NT2/D1 (cell line): ENCODE data around the gene PDGFRB.

ENCODE experiments used
- DNase-seq: peaks from one replicate; pipeline ENCODE4 v3.0.0-alpha.2; 2011; ENCODE audit warnings: low read depth, low spot score
- H3K27me3 ChIP-seq: 2 replicates; pipeline ENCODE4 v1.6.0; 2011; ENCODE audit warnings: mild to moderate bottlenecking; ENCODE audit not compliant: insufficient read length, insufficient read depth
- H3K36me3 ChIP-seq: 2 replicates; pipeline ENCODE4 v1.6.1; 2011; ENCODE audit warnings: mild to moderate bottlenecking, low read length, mixed read lengths; ENCODE audit not compliant: insufficient read depth, insufficient read length
- H3K4me1 ChIP-seq: 2 replicates; pipeline ENCODE4 v1.5.1; 2011; ENCODE audit not compliant: insufficient read depth, insufficient read length
- H3K4me3 ChIP-seq: 2 replicates; pipeline ENCODE4 v1.5.1; 2011; ENCODE audit warnings: low read depth; ENCODE audit not compliant: insufficient read length
- H3K9ac ChIP-seq: 2 replicates; pipeline ENCODE4 v1.6.0; 2011; ENCODE audit warnings: low read depth; ENCODE audit not compliant: insufficient read length
- H3K9me3 ChIP-seq: 2 replicates; pipeline ENCODE4 v1.5.1; 2011; ENCODE audit warnings: mild to moderate bottlenecking, low read length; ENCODE audit not compliant: insufficient read depth
- SUZ12 ChIP-seq: IDR thresholded peaks from 2 replicates; pipeline ENCODE4 v1.6.1; 2011; ENCODE audit not compliant: insufficient read length, insufficient read depth; ENCODE audit errors: extremely low read depth
- YY1 ChIP-seq: IDR thresholded peaks from 2 replicates; pipeline ENCODE4 v1.6.1; 2011; ENCODE audit not compliant: insufficient read length, insufficient read depth
- ZNF274 ChIP-seq: IDR thresholded peaks from 2 replicates; pipeline ENCODE4 v1.6.1; 2011; ENCODE audit warnings: mild to moderate bottlenecking, low read depth, low read length

The PDGFRB gene

DNA sequence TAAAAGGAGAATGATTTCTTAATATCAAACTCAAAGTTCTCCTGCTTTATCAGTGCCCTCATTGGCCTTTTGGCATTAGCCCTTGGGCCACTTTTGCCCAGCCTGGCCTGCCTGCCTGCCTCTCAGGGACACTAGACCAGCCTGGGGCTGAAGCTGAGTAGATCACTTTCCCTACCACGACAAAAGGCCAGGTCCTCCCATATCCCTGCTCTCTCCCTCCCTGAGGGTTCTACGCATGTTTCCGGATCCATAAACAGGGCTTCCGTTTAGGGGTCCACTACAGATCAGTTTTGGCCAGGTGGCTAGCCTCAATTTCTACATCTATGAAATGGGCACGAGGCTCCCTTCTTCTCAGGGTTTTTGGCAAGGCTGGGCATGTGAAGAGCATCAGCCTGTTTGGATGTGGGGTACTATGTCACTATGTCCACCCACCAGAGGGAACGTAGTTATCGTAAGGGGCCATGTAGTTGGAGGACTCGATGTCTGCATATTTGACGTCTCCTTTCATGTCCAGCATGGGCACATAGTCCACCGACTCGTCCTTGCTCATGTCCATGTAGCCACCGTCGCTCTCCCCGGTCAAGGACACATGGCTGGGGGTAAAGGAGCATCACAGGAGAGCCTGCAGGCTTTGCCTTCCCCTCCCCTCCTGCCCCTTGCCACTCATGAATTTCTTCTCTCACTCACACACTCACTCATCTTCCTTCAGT lies 34.0 kb downstream of the PDGFRB start:
- Histone ChIP-seq H3K36me3 (peaks cover 83% of the 10 kb centered on the region), H3K9me3 (no peaks in the 10 kb centered on the region), H3K27me3 (no peaks in the 10 kb centered on the region), H3K9ac (no peak overlapping the region), H3K4me1 (peaks cover 3% of the 10 kb centered on the region), H3K4me3 (no peak overlapping the region)
- DNase-seq: no peak
- TF ChIP-seq SUZ12: no peak
- no peak for TF ChIP-seq ZNF274
- TF ChIP-seq YY1: no peak

GRCh38 chr5:150120617-150121447 lies 34.8 kb downstream of the PDGFRB start:
- Histone ChIP-seq H3K9ac (no peak overlapping the region), H3K4me1 (peaks cover 3% of the 10 kb centered on the region), H3K9me3 (no peaks in the 10 kb centered on the region), H3K36me3 (peaks cover 81% of the 10 kb centered on the region), H3K27me3 (no peaks in the 10 kb centered on the region), H3K4me3 (no peak overlapping the region)
- no peak for DNase-seq
- TF ChIP-seq ZNF274 (no peak), YY1 (no peak), SUZ12 (no peak)

GRCh38 chr5:150120062-150120441 lies 35.6 kb downstream of the PDGFRB start:
- TF ChIP-seq SUZ12 (no peak), ZNF274 (no peak), YY1 (no peak)
- H3K4me3 ChIP-seq: no peak overlapping the region
- no peaks in the 10 kb centered on the region for H3K9me3 ChIP-seq
- H3K27me3 ChIP-seq: no peaks in the 10 kb centered on the region
- H3K36me3 ChIP-seq: peaks cover 81% of the 10 kb centered on the region
- peaks cover 3% of the 10 kb centered on the region for H3K4me1 ChIP-seq
- no peak for DNase-seq
- no peak overlapping the region for H3K9ac ChIP-seq

DNA sequence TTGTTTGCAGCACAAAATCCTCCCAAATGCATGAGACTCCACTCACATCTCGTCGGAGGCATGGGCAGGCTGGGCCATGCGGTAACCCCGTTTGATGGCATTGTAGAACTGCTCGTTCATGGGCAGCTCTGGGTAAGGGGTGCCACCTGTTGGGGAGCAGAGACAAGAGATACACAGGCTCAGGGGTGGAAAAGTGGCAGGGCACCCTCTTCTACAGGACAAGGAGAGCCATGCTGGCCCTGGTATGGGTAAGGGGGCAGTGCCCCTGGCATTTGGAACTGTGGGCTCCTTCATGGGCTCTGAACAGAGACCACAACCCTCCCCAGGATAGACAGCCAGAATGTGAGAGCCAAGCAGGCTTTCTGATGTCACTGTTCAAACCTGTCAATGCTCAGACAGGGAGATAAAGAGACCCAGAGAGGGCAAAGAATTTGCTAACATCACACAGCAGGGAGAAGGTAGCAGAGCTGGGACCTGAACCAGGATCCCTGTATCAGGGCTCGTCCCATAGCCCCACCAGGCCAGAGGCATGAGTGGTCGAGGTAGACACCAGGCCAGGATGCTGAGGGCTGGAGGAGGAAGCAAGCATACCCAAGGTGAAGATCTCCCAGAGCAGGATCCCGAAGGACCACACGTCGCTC lies 36.1 kb downstream of the PDGFRB start:
- DNase-seq: no peak

GRCh38 chr5:150118561-150119229 lies 37.0 kb downstream of the PDGFRB start:
- H3K4me1 ChIP-seq: peaks cover 3% of the 10 kb centered on the region
- no peaks in the 10 kb centered on the region for H3K27me3 ChIP-seq
- H3K9ac ChIP-seq: no peak overlapping the region
- H3K9me3 ChIP-seq: no peaks in the 10 kb centered on the region
- no peak for TF ChIP-seq YY1
- TF ChIP-seq ZNF274: no peak
- no peak for TF ChIP-seq SUZ12
- no peak overlapping the region for H3K4me3 ChIP-seq
- DNase-seq: no peak
- H3K36me3 ChIP-seq: peaks cover 83% of the 10 kb centered on the region

More for the DNA sequence above, 36.1 kb downstream of the PDGFRB start:
- Histone ChIP-seq H3K4me3 (no peak overlapping the region), H3K4me1 (peaks cover 3% of the 10 kb centered on the region), H3K9ac (no peak overlapping the region), H3K27me3 (no peaks in the 10 kb centered on the region), H3K36me3 (peaks cover 83% of the 10 kb centered on the region), H3K9me3 (no peaks in the 10 kb centered on the region)
- TF ChIP-seq YY1: no peak
- no peak for TF ChIP-seq SUZ12
- TF ChIP-seq ZNF274: no peak

GRCh38 chr5:150117945-150118560 lies 37.6 kb downstream of the PDGFRB start:
- no peaks in the 10 kb centered on the region for H3K27me3 ChIP-seq
- H3K4me3 ChIP-seq: no peak overlapping the region
- H3K36me3 ChIP-seq: peaks cover 82% of the 10 kb centered on the region
- peaks cover 5% of the 10 kb centered on the region for H3K4me1 ChIP-seq
- H3K9me3 ChIP-seq: no peaks in the 10 kb centered on the region
- TF ChIP-seq SUZ12 (no peak), ZNF274 (no peak), YY1 (no peak)
- DNase-seq: no peak
- H3K9ac ChIP-seq: no peak overlapping the region
